GM21528 (cell line): ENCODE results near the gene TMPRSS13.

Source experiments
- ATAC-seq: cut with Tn5 transposase; IDR thresholded peaks from one replicate; pipeline ENCODE4 v1.9.1; 2021; ENCODE audit warnings: mild to moderate bottlenecking, moderate library complexity; ENCODE audit not compliant: unreplicated experiment, low FRiP score

TMPRSS13 gene

DNA sequence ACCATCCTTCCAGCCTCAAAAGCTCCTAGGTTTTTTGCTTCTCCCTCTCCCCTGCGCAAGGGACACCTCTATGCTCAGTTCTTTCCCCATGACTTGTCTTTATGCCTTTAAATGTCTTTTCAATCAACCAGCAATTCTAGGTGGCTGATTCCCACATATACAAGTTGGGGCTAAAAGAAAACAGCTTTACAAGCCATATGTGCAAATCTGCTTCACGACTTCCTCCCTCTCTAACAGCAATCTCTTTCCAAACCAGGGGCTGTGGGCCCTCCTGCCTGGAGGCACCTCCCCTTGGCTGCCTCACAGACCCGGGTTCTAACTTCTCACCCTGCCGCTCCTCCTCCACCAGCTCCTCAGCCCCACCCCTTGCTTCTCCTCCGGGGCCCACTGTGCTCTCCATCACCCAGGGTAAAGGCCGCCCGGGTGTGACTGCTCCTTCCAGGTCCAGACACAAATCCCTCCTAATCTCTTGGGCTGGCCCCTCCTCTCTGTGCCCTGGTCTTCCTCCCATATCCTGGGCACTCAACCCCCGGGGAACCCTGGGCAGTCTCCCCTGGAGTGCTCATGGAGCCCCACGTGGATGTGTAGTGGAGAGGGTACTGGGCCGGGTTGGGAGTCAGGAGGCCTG, 14.1 kb downstream of the TMPRSS13 start:
- ATAC-seq, result no peak

GRCh38 chr11:117914398-117914761, 14.8 kb downstream of the TMPRSS13 start:
- ATAC-seq, result no peak

DNA sequence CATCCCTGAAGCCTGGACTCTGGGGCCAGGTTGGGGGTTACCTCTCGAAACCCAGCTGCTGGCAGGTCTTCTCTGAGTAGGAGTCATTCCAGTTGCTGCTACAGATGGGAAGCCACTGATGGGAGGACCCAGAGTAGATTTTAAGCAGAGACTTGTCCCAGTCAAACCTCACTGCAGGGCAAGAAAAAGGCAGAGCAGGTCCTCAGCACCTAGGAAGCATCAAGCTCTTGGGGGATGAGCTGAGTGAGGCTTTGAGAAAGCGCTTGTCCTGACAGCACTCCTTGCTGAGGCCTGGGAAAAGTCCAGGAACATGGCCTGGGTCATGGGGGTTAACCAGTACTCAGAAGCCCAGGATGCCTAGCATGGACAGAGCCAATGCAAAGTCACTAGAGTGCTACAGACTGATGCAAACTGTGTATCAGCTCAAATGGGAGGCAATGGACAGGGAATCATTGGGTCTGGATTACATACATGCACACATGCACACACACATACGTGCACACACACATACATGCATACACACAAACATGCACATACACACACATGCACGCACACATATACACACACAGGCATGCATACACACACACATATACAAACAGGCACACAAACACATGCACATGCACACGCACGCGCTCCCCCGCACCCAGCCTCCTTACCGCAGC, 15.3 kb downstream of the TMPRSS13 start:
- no peak for ATAC-seq

- ATAC-seq, result no peak
Measured at GRCh38 chr11:117912497-117912896, 16.7 kb downstream of the TMPRSS13 start.

GRCh38 chr11:117911694-117912093, 17.5 kb downstream of the TMPRSS13 start:
- ATAC-seq, result no peak

- no peak for ATAC-seq
Measured at GRCh38 chr11:117910941-117911655, 18.1 kb downstream of the TMPRSS13 start.

- ATAC-seq, result no peak
Measured at GRCh38 chr11:117910525-117910924, 18.7 kb downstream of the TMPRSS13 start.

GRCh38 chr11:117909611-117910382, 19.4 kb downstream of the TMPRSS13 start:
- ATAC-seq, result no peak

DNA sequence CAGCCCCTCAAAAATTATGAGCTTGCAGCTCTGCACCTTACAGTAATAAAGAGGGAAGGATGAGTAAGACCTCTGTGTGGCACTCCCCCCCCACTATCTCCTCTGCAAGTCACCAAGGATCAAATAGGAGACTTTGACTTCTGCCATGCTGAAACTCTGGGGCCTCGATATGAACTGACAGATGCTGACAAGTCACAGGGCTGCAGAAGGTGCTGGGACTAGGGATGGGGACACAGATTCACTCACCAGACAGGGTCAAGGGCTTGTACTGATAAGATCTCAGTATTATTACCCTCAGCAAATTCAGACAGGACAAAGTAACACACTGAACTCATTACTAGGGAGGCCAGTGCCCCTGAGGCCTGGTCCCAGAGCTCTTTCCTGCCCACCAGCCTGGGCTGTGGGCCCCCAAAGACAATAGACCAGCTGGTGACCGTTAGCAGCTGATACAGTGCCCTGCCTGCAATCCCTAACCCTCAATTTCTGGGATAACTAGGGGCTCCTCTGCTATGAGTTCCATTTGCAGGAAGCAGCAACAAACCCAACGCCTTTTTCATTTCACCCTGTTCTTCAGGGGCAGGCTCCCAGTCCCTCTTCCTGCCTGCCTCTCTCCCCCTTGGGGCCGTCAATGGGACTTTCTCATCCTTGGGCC, 20.1 kb downstream of the TMPRSS13 start:
- ATAC-seq, result no peak

DNA sequence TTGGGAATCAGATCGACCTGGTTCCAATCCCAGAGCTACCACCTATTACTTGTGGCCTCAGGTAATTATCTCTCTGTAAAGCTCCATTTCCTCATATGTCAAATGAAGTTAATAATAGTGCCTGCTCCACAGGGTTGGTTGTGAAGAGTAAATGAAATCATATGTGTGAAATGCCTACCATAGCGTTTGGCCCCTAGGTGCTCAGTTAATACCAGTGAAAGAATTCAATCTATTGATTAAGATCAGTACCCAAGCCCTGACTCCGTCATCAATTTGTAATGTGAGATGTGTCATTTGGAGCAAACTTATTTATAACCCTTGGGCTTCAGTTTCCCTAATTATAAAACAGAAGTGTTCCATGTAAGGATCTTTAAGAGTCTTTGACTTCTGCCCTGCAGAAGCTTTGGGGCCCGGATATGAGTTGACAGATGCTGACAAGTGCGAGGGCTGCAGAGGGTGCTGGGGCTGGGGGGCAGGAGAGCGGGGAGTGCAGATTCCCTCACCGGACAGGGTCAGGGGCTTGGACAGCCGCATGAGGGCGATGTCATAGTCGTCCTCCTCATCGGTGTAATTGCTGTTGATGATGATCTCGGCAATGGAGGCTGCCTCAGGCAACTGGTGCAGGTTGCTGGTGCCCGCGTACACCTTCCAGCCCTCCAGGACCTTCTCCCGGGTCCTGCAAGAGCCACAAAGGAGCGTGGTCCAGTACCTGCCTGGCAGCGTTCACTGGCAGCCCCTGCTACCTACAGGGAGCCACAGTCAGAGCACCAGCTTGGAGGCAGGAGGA, 20.9 kb downstream of the TMPRSS13 start:
- ATAC-seq, result no peak

- no peak for ATAC-seq
Measured at GRCh38 chr11:117907276-117908108, 21.7 kb downstream of the TMPRSS13 start.

DNA sequence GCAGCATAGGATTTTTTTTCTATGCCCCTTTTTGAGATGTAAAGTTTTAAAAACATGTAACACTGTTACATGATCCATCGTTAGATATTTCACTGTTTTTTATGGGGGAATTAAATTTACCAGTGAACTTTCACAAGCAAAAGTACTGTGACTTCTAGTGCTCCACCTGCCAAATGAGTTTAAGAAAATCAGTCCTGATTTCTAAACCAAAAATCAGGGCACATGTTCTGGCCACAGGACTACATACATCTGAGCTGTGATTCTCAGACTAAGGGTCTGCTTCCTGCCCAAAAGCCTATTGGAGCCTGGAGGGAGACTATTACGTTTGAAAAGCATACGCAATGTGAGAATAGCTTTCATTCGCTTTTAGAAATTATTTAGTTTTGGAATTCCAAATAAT, 22.5 kb downstream of the TMPRSS13 start:
- no peak for ATAC-seq

DNA sequence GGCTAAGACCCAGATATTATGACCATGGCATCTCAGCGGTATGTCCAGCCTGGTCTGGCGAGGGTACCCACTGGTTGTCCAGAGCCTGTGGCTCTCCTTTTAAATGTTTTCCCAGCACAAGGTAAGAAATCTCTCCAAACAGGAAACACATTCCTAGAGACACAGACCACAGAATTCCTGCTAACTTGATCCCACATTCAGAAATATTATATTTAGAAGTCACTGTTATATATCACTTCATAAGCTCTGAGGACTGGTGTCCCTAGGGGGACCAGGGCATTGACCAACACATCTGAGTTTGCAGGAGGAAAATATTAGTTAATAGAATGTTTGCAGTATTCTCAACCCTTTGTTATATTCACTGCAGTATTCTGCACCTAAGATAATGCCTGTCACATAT, 23.1 kb downstream of the TMPRSS13 start:
- ATAC-seq, result no peak

GRCh38 chr11:117905524-117905923, 23.7 kb downstream of the TMPRSS13 start:
- ATAC-seq, result no peak

- no peak for ATAC-seq
Measured at GRCh38 chr11:117903505-117904382, 25.5 kb downstream of the TMPRSS13 start.

DNA sequence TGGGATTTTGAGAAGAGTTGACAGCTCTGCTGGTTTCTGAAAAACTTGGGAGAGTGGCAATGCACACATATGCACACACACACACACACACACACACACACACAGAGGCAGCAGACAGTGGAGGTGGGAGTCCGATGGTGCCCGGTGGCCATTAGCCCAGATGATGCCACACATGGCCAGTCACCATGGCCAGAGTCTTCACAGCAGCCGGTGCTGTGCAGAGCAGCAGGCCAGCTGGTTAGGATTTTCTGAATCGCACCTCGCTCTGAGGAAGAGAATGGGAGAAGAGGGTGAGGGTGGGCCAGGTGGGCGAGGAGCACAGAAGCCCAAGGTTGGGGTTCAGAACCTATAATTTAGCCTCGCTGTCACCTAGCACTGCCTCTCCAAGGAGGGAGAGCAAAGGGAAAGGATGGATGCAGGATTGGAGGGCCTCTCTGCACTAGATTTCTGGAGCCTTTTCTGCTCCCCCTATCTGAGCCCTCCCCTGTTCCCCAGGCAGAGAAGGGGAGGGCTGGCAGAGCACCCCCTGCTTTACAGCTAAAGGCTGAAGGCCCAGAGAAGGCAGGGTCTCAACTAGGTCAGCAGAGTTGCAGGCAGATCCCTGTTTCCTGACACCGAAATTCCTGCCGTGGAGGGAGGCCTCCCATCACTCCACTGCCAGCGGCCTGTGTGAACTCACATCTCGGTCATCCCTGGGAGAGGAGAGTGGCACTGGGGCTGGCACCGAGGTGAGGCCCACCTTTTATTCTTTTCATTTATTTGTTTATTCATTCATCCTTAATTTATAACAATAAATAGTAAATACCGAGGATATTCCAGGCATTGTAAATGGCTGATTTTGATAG, 27.0 kb downstream of the TMPRSS13 start:
- ATAC-seq, result no peak

- ATAC-seq, result no peak
Measured at GRCh38 chr11:117901601-117902000, 27.6 kb downstream of the TMPRSS13 start.
